HepG2 (cell line): ENCODE measurements around the gene MGAT2. TPM values are rescaled to one million over a fixed set of nuclear protein-coding genes. Genes with fewer than 3 reads are reported as not detected.
A peak's percentile ranks its signal among the peaks of the same experiment; 100 is the strongest.

Source experiments
- ATRX ChIP-seq: sonication (generic); formaldehyde crosslinking; IDR thresholded peaks from 2 replicates; pipeline ENCODE4 v1.4.0; 2020; ENCODE audit warnings: missing genetic modification reagents, borderline replicate concordance
- ETV6 ChIP-seq: sonication (generic); formaldehyde crosslinking; conservative IDR thresholded peaks from 2 replicates; pipeline ENCODE4 v1.4.0; 2020; ENCODE audit warnings: missing genetic modification reagents
- HNF4A ChIP-seq: sonication (generic); formaldehyde crosslinking; IDR thresholded peaks from 2 replicates; pipeline ENCODE4 v1.4.0; 2020; ENCODE audit warnings: missing genetic modification reagents
- KLF11 ChIP-seq: IDR thresholded peaks from 2 replicates; pipeline ENCODE4 v1.6.1; 2016; ENCODE audit warnings: missing compliant biosample characterization
- MED8 ChIP-seq: sonication (generic); formaldehyde crosslinking; IDR thresholded peaks from 2 replicates; pipeline ENCODE4 v1.8.1; 2023; ENCODE audit warnings: mild to moderate bottlenecking, missing genetic modification reagents; ENCODE audit not compliant: insufficient replicate concordance
- MEF2D ChIP-seq: sonication (generic); formaldehyde crosslinking; IDR thresholded peaks from 2 replicates; pipeline ENCODE4 v1.5.1; 2020; ENCODE audit warnings: mild to moderate bottlenecking, missing genetic modification reagents
- PHF8 ChIP-seq: sonication (generic); formaldehyde crosslinking; IDR thresholded peaks from 2 replicates; pipeline ENCODE4 v1.5.0; 2020; ENCODE audit warnings: missing genetic modification reagents
- POLR2AphosphoS5 ChIP-seq: IDR thresholded peaks from 2 replicates; pipeline ENCODE4 v1.6.1; 2012; ENCODE audit warnings: low read depth, low read length
- SMARCC2 ChIP-seq: fragments of 450-650 bp; IDR thresholded peaks from 2 replicates; pipeline ENCODE4 v1.6.1; 2017; ENCODE audit warnings: antibody characterized with exemption, mild to moderate bottlenecking
- TARDBP ChIP-seq: sonication (generic); formaldehyde crosslinking; IDR thresholded peaks from 2 replicates; pipeline ENCODE4 v1.8.0; 2022; ENCODE audit warnings: mild to moderate bottlenecking, missing genetic modification reagents
- TBP ChIP-seq: sonication (generic); formaldehyde crosslinking; IDR thresholded peaks from 2 replicates; pipeline ENCODE4 v1.5.0; 2020; ENCODE audit warnings: missing genetic modification reagents
- TBX2 ChIP-seq: sonication (generic); formaldehyde crosslinking; IDR thresholded peaks from 2 replicates; pipeline ENCODE4 v1.5.0; 2020; ENCODE audit warnings: missing genetic modification reagents, mild to moderate bottlenecking, borderline replicate concordance
- ZBTB7B ChIP-seq: sonication (generic); formaldehyde crosslinking; IDR thresholded peaks from 2 replicates; pipeline ENCODE4 v1.4.0; 2020; ENCODE audit warnings: missing genetic modification reagents
- ZMAT3 ChIP-seq: sonication (generic); formaldehyde crosslinking; conservative IDR thresholded peaks from 2 replicates; pipeline ENCODE4 v1.7.0; 2021; ENCODE audit warnings: missing genetic modification reagents
- ZNF136 ChIP-seq: sonication (generic); formaldehyde crosslinking; IDR thresholded peaks from 2 replicates; pipeline ENCODE4 v1.8.1; 2022; ENCODE audit warnings: low read depth, mild to moderate bottlenecking, moderate library complexity, missing genetic modification reagents
- ZNF282 ChIP-seq: fragments of 450-650 bp; IDR thresholded peaks from 2 replicates; pipeline ENCODE4 v1.6.1; 2018; ENCODE audit not compliant: partially characterized antibody
- ZNF326 ChIP-seq: sonication (generic); formaldehyde crosslinking; IDR thresholded peaks from 2 replicates; pipeline ENCODE4 v1.4.0; 2020; ENCODE audit warnings: missing genetic modification reagents, borderline replicate concordance
- ZNF33B ChIP-seq: sonication (generic); formaldehyde crosslinking; IDR thresholded peaks from 2 replicates; pipeline ENCODE4 v1.5.1; 2020; ENCODE audit warnings: mild to moderate bottlenecking, missing genetic modification reagents
- ZNF460 ChIP-seq: sonication (generic); formaldehyde crosslinking; IDR thresholded peaks from 2 replicates; pipeline ENCODE4 v1.5.1; 2020; ENCODE audit warnings: missing genetic modification reagents, mild to moderate bottlenecking, borderline replicate concordance
- ZNF629 ChIP-seq: sonication (generic); formaldehyde crosslinking; conservative IDR thresholded peaks from 2 replicates; pipeline ENCODE4 v1.5.0; 2020; ENCODE audit warnings: missing genetic modification reagents
- ZNF709 ChIP-seq: sonication (generic); formaldehyde crosslinking; IDR thresholded peaks from 2 replicates; pipeline ENCODE4 v1.5.0; 2020; ENCODE audit warnings: mild to moderate bottlenecking, missing genetic modification reagents
- ZNF773 ChIP-seq: sonication (generic); formaldehyde crosslinking; IDR thresholded peaks from 2 replicates; pipeline ENCODE4 v1.4.0; 2020; ENCODE audit warnings: missing genetic modification reagents, borderline replicate concordance
- ZNF878 ChIP-seq: sonication (generic); formaldehyde crosslinking; IDR thresholded peaks from 2 replicates; pipeline ENCODE4 v1.8.1; 2023; ENCODE audit warnings: mild to moderate bottlenecking, missing genetic modification reagents, moderate library complexity
- polyA plus RNA-seq, 8 experiments: library from polyadenylated mRNA; depleted of rRNA in 3 of 8; stranded (reverse) in 7 of 8; unstranded in 1 of 8; fragments of >200 nt; fragmentation: Illumina TruSeq in 4 of 8; extraction: Trizol in 4 of 8; gene quantifications; 2 replicates each; pipeline versions ENCODE4 v1.2.1 to v1.2.3, GENCODE V29; 2011 to 2016; ENCODE audit warnings: low read depth in 4 of 8, missing spikeins in 1 of 8, mixed read lengths in 1 of 8; ENCODE audit not compliant: insufficient read depth in 1 of 8
- total RNA-seq, 5 experiments: library from RNA; depleted of rRNA; stranded (reverse); fragments of >200 nt; fragmentation: Illumina TruSeq; extraction: Trizol; gene quantifications; 2 replicates each; pipeline ENCODE4 v1.2.3, GENCODE V29; 2016; ENCODE audit warnings: low read depth in 1 of 5
- TF ChIP-seq, protein P1 (sequence below): sonication (generic); formaldehyde crosslinking; IDR thresholded peaks from 2 replicates; pipeline ENCODE4 v1.5.0; 2020; ENCODE audit warnings: mild to moderate bottlenecking, missing genetic modification reagents, borderline replicate concordance
- TF ChIP-seq, protein P2 (sequence below): sonication (generic); formaldehyde crosslinking; IDR thresholded peaks from 2 replicates; pipeline ENCODE4 v1.5.0; 2020; ENCODE audit warnings: mild to moderate bottlenecking, missing genetic modification reagents

The MGAT2 gene
- total and polyA plus RNA-seq, 2 of the 13 experiments (the other 11 are each of a cell fraction or from before 2014, with no cell fraction given), result 12.9 to 51.9 TPM

DNA sequence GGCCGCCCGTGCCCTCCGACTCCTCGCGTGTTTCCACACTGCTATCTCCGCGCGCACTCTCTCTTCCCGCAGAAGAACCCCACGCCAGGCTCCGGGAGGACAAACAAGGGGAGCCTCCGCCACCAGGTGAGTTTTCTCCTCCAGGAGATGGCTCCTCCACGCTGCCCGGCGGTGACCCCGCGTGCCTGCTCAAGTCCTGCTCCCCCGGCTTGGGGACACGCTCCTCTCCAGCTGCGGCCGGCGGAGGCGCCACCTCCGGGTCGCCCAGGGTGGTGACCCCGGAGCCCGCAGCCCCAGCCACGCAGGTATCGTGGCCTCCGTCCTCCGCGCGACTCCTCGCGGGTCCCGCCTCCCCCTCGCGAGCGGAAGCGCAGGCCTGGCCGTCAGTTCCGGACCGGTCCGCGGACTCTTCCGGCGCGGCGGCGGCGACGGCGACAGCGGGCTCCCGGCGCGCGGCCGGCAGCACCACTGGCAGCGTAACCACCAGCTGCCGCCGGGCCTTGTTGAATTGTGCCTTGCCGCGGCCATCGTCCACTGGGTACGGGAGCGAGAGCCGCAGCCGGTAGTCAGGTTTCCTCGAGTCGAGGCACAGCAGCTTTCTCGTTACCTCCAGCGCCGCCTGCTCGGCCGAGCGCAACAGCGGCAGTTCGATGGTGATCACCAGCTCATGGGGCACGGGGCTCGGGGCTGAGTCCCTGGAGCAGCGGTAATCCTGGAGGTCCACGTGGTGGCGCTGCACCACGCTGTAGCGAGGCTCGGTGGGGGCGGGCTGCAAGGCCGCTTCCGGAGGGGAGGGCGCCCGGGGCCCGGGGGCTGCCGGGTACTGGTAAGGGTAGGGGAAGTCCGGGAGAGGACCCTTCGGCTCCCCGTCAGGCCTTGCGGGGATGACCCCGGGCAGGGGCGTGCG lies 13.3 kb downstream of the MGAT2 start (continued):
- TF ChIP-seq POLR2AphosphoS5, result peak; percentile 79
- TF ChIP-seq ZNF282, result no peak
- peak; percentile 6; the same call in 1 of the 2 replicates for TF ChIP-seq TBX2 (CRISPR knock-in tag)
- peak; percentile 60; the same call in 1 of the 2 replicates for TF ChIP-seq ZNF460 (CRISPR knock-in tag)
- TF ChIP-seq TARDBP (CRISPR knock-in tag), result peak; percentile 21; the same call in 1 of the 2 replicates
- peak; percentile 92 for TF ChIP-seq ZNF709 (CRISPR knock-in tag)
- peak; percentile 84; the same call in 1 of the 2 replicates for TF ChIP-seq KLF11
- TF ChIP-seq, protein P1, sequence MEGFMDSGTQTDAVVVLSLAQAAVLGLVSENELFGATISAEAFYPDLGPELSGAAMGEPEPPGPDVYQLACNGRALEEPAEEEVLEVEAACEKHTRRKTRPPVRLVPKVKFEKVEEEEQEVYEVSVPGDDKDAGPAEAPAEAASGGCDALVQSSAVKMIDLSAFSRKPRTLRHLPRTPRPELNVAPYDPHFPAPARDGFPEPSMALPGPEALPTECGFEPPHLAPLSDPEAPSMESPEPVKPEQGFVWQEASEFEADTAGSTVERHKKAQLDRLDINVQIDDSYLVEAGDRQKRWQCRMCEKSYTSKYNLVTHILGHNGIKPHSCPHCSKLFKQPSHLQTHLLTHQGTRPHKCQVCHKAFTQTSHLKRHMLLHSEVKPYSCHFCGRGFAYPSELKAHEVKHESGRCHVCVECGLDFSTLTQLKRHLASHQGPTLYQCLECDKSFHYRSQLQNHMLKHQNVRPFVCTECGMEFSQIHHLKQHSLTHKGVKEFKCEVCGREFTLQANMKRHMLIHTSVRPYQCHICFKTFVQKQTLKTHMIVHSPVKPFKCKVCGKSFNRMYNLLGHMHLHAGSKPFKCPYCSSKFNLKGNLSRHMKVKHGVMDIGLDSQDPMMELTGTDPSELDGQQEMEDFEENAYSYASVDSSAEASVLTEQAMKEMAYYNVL (CRISPR knock-in tag), result peak; percentile 88
- peak; percentile 86 for TF ChIP-seq PHF8
- 0 out of 2 replicates have a peak, but pooled peaks have one; percentile 14 for TF ChIP-seq ZNF878
- no peak for TF ChIP-seq ZNF629 (CRISPR knock-in tag)
- TF ChIP-seq TBP (CRISPR knock-in tag), result no peak
- TF ChIP-seq, protein P2, sequence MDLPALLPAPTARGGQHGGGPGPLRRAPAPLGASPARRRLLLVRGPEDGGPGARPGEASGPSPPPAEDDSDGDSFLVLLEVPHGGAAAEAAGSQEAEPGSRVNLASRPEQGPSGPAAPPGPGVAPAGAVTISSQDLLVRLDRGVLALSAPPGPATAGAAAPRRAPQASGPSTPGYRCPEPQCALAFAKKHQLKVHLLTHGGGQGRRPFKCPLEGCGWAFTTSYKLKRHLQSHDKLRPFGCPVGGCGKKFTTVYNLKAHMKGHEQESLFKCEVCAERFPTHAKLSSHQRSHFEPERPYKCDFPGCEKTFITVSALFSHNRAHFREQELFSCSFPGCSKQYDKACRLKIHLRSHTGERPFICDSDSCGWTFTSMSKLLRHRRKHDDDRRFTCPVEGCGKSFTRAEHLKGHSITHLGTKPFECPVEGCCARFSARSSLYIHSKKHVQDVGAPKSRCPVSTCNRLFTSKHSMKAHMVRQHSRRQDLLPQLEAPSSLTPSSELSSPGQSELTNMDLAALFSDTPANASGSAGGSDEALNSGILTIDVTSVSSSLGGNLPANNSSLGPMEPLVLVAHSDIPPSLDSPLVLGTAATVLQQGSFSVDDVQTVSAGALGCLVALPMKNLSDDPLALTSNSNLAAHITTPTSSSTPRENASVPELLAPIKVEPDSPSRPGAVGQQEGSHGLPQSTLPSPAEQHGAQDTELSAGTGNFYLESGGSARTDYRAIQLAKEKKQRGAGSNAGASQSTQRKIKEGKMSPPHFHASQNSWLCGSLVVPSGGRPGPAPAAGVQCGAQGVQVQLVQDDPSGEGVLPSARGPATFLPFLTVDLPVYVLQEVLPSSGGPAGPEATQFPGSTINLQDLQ (CRISPR knock-in tag), result no peak; the same call in 1 of the 2 replicates
- no peak for TF ChIP-seq ETV6
- 0 out of 2 replicates have a peak, but pooled peaks have one; percentile 37 for TF ChIP-seq MEF2D (CRISPR knock-in tag)
- no peak for TF ChIP-seq ZNF136 (CRISPR knock-in tag)
- peak; percentile 88 for TF ChIP-seq ZBTB7B (CRISPR knock-in tag)
- TF ChIP-seq MED8, result peak; percentile 84
- TF ChIP-seq ZNF326, result no peak
- no peak for TF ChIP-seq SMARCC2
- no peak; the same call in 1 of the 2 replicates for TF ChIP-seq HNF4A (CRISPR knock-in tag)
- TF ChIP-seq ZNF773 (CRISPR knock-in tag), result no peak
- no peak for TF ChIP-seq ZNF33B (CRISPR knock-in tag)
- TF ChIP-seq ATRX (CRISPR knock-in tag), result no peak
- peak; percentile 90 for TF ChIP-seq ZMAT3
